Measurements from ENCODE around the gene DPM3.
"Not testable (repeated sequence)": the region's sequence is repeated elsewhere in the genome, so short reads cannot be mapped to it uniquely, and the experiment has no call there.

The DPM3 gene

GRCh38 chr1:155139895-155140629 lies at the start of gene DPM3:
Gene DPM3 (minus strand): TSS chr1:155140531. CDS start chr1:155140240, 291 bp downstream.
- DNase-seq, result peak; percentile 89 to 98

DNA sequence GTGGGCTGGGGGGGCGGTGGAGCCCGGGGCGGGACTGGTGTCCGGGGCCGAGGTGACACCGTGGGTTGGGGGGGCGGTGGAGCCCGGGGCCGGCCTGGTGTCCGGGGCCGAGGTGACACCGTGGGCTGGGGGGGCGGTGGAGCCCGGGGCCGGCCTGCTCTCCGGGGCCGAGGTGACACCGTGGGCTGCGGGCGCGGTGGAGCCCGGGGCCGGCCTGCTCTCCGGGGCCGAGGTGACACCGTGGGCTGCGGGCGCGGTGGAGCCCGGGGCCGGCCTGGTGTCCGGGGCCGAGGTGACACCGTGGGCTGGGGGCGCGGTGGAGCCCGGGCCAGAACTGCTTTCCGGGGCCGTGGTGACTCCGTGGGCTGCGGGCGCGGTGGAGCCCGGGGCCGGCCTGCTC lies 49.6 kb upstream of the DPM3 start:
- not testable (repeated sequence) for DNase-seq

- DNase-seq, result no peak
Measured at GRCh38 chr1:155188268-155188667, 47.9 kb upstream of the DPM3 start.

GRCh38 chr1:155187456-155187891 lies 47.1 kb upstream of the DPM3 start:
- DNase-seq, result no peak

DNA sequence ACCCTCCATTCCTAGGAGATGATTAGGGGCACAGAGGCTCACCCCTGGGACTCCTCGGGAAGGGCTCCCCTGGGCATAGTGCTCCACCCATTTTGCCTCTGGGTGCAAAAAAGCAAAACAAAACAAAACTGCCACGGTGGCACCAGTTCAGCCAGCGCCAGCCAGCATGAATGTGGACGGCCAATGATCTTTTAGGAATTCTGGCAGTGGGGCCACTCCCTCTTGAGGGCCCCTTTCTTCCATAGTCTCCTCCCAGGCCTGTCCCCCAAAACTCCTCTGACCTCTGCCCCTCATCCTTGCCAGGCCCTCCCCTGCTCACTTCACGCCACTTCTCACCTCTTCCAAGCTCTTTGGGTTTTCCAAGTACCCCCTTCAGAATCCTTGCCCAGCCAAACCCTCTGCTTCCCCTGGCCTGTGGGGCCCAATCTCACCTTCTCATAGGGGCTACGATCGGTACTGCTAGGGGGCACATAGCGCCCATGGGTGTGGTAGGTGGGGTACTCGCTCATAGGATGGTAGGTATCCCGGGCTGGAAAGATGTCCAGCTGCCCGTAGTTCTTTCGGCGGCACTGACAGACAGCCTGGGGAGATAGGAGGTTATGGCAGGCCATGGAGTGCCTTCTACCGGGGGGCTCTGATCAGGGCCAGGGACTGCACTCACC lies 46.6 kb upstream of the DPM3 start:
- peak; percentile 80 to 91 for DNase-seq

DNA sequence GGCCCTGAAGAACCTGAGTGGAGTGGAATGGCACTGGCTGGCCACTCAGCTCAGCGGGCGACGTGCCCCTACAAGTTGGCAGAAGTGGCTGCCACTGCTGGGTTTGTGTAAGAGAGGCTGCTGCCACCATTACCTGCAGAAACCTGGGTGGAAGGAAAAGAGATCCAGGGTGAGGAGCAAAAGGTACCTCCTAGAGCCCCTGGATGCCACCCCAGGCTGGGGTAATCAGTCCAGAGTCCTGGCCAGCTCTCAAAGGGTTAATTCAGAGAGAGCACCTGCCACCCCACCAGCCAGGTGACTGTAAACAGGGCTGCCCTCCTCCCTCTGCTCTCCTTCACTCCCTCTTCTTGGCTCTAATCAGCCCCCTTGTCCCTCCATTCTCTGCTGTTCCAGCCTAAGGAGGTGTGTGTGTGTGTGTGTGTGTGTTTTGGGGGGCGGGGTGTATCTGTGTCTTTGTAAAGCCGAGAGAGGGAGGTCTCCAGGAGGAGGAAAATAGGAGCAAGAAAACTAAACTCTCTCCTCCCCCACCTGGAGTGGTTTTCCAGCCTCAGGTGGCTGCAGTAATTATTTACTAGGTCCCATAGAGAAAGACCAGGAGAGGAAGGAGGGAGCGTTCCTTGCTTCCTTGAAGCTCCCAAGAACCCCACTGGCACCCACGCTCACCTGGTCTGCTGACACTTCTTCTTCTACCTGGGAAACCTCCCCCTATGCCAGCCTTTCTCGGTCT lies 45.9 kb upstream of the DPM3 start:
- peak; percentile 80 to 91 for DNase-seq

DNA sequence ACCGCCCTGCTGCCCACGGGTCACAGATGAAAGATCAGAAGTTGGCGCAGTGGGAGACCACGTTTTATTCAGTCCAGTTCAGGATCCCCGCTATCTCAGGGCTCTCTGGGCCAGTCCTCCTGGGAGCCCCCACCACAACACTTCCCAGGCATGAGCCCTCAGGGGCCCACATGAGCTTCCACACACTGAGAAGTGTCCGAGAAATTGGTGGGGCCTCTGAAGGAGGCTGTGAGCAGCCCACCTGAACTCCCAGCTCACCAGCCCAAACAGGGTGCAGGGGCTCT lies 45.4 kb upstream of the DPM3 start:
- DNase-seq, result no peak

DNA sequence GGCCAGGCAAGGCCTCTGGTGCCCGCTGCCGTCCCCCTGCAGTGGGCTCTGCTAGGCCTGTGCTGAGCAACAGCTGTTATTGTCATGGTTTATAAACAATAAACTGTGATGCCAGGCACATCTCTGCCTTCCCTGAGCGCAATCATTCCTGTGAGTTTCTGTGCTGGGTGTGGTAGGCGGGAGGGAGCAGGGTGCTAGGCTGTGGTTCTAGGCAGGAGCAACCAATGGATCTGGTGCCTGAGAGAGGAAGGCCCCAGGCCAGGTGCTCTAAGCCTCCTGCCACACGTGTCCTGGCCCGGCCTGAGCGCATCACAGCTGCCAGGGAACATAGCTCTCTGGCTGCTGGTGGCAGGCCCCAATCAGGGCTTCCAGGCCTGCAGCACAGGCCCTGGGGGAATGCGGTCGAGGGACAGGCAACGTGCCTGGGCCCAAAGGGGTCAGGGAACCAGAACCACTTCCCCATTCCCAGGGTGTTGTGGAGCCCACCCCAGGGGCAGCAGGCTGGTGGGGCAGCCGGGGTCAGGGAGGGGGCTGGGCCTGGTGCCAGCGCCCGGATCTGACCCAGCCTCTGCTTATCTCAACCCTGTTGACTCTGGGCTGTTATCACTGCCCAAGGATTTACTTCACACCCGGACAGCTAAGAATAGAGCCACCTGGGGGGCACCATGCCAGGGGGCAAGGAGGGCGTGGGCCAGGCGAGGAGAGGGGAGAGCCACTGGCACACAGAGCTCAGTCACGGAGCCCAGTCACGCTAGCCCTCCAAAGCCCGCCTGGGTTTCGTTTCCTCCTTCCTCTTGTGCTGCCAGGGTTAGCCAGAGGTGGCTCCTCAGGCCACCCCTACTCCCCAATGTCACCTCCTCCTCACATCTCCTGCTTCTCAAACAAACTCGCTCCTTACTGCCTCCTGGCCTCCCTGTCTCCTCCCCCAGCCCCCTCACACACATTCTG lies 44.8 kb upstream of the DPM3 start:
- peak in 1 of 2 experiments; percentile 50 for DNase-seq

DNA sequence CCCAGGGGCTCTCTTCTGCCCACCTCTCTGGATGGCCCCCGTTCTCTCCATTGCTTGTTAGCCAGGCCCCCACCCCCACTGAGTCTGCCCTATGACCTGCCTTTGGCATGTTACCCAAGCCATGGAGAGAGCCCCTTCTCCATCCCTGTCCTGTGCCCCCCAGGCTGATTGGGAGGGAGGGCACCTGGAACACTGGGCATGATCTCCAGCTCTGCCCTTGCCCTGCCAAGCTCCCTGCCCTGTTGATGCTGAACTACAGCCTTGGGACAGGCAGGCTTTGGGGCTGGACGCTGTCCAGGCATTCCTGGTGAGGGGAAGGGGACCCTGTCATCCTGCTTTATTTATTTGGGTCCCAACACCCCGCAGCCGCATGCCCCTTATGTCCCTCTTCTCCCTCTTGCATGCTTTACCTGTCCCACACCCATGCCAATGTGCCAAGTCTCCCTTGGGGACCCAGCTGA lies 44.0 kb upstream of the DPM3 start:
- DNase-seq, result no peak

GRCh38 chr1:155183775-155184221 lies 43.5 kb upstream of the DPM3 start:
- DNase-seq, result no peak

DNA sequence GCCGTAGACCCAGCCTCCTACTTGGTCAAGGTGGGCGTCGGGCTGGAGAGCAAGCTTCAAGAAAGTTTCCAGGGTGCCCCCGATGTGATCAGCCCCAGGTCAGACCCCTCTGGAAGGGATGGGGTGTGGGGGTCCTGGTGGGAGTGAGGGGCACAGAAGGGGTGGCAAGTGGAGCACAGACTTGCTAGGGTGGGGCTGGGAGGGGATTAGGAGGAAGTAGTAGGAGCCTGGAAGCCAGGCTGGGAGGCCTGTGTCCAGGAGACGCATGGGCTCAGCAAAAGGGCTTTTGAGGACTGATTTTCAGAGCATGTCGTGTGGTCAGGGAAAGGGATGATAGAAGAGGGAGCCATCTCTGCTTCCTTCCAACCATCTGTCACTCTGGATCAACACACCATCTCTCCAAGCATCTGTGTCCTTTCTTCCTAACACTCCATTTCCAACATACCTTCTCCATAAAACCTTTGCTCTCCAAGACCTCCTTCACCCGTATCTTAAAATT lies 41.8 kb upstream of the DPM3 start:
- DNase-seq, result no peak

DNA sequence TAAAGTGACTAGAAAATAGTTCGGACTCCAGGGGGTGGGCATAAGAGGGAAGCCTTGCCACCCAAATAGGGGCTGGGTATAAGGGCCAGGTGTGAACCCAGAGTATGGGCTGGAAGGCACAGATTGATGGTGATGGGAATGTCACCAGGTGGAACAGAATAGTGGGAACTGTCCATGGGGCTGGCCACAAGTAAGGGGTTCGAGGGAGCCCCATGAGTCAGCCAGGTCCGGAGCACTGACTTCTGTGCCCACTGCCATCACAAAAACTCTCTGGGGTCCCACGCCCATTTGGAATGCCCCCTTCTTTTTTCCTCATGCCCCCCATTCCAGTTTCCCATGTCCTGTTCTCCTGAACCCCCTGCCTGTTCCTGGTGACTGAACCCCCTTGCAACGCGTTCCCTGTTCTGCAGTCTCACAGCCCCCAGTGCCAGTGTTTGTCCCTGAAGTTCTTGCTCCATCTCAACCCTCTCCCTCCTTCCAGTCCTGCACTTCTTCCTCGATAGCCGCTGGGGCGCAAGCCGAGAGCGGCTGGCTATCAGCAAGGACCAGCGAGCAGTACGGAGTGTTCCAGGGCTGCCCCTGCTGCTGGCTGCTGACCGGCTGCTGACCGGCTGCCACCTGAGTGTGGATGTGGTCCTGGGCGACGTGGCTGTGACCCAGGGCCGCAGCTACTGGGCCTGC lies 41.2 kb upstream of the DPM3 start:
- DNase-seq, result no peak

DNA sequence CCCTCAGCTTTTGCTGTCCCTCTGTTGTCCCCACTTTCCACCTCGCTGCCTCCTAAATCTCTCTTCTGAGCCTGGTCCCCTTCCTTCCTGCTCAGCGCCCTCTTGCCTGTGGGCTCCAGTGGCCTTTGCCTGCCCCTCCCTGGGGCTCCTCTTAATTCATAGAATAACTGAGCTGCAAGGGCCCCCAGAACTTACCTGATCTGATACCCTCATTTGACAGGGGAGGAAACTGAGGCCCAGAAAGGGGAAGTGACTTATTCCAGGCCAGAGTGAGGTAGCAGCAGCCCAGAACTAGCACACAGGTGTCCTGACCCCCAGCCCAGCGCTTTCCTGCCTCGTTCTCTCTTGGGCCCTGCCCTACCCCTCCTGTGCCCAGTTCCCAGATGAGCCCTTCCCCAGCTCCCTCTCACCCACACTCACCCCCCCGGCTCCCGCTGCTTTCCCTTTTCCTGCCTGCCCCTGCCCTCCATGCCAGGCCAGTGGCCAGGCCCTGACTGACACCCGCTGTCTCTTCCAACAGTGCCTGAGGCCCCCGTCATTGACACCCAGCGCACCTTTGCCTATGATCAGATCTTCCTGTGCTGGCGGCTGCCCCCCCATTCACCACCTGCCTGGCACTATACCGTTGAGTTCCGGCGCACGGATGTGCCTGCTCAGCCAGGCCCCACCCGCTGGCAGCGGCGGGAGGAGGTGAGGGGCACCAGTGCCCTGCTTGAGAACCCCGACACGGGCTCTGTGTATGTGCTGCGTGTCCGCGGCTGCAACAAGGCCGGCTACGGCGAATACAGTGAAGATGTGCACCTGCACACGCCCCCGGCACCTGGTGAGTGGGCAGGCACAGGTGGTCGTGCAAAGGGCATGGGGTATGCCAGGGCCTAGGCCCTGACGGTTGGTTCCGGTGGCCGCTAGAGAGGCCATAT lies 39.0 kb upstream of the DPM3 start:
- DNase-seq, result no peak

- DNase-seq, result no peak
Measured at GRCh38 chr1:155178441-155179111, 38.2 kb upstream of the DPM3 start.

- DNase-seq, result no peak
Measured at GRCh38 chr1:155177918-155178281, 37.6 kb upstream of the DPM3 start.

- DNase-seq, result no peak
Measured at GRCh38 chr1:155177192-155177917, 37.0 kb upstream of the DPM3 start.

GRCh38 chr1:155176544-155177071 lies 36.3 kb upstream of the DPM3 start:
- DNase-seq, result peak; percentile 88 to 95

GRCh38 chr1:155175927-155176371 lies 35.6 kb upstream of the DPM3 start:
- peak; percentile 69 to 77 for DNase-seq

DNA sequence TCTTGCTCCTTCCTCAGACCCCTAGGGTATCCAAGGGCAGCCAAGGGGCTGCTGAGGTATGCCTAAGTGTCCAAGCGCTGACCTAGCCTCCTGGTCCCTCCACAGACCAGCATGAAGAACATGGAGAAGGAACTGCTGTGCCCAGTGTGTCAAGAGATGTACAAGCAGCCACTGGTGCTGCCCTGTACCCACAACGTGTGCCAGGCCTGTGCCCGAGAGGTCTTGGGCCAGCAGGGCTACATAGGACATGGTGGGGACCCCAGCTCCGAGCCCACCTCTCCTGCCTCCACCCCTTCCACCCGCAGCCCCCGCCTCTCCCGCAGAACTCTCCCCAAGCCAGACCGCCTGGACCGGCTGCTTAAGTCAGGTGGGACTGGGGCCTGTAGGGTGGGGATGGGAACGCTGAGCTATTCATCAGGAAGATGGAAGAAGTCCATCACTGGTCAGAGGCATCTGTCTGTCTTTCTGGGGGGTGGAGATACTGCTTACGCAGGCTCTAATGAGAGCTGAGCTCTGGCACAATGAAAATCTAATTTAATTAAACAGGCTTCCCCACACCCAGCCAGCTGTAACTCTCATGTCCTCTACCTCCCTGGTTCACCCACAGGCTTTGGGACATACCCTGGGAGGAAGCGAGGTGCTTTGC lies 35.1 kb upstream of the DPM3 start:
- no peak for DNase-seq

Data from NCI-H526 (cell line).